SU-DHL-6 (cell line): ENCODE results near the gene MAML2.

Experiments used
- H2AFZ ChIP-seq: fragments of 200-600 bp; sonication (generic); 2 replicates; pipeline ENCODE4 v1.6.1; 2014; ENCODE audit warnings: low read depth, mild to moderate bottlenecking, moderate library complexity, mixed read lengths, antibody characterized with exemption, low read length; ENCODE audit not compliant: severe bottlenecking
- H3F3A ChIP-seq: fragments of 200-600 bp; shearing (Covaris generic); 2 replicates; pipeline ENCODE4 v1.6.0; 2016; ENCODE audit warnings: antibody characterized with exemption, mild to moderate bottlenecking; ENCODE audit not compliant: insufficient read depth
- H3K27ac ChIP-seq: fragments of 200-600 bp; sonication (generic); 2 replicates; pipeline ENCODE4 v1.5.1; 2016; ENCODE audit warnings: low read depth, mild to moderate bottlenecking, low read length, moderate library complexity, mixed read lengths
- H3K27me3 ChIP-seq: fragments of 200-600 bp; sonication (generic), shearing (Covaris generic); 2 replicates; pipeline ENCODE4 v1.6.0; 2014; ENCODE audit warnings: mild to moderate bottlenecking, low read length
- H3K36me3 ChIP-seq: fragments of 200-600 bp; sonication (generic); 2 replicates; pipeline ENCODE4 v1.6.1; 2014; ENCODE audit warnings: mild to moderate bottlenecking, low read length, mixed read lengths
- H3K4me2 ChIP-seq: fragments of 300-600, 200-600 bp; shearing (Covaris generic), sonication (generic); 2 replicates; pipeline ENCODE4 v1.6.0; 2014; ENCODE audit warnings: low read length, low read depth, mild to moderate bottlenecking; ENCODE audit not compliant: poor library complexity, severe bottlenecking
- H3K4me3 ChIP-seq: fragments of 200-600 bp; sonication (generic); 2 replicates; pipeline ENCODE4 v1.5.1; 2014; ENCODE audit warnings: antibody characterized with exemption, low read length, mild to moderate bottlenecking, mixed read lengths; ENCODE audit not compliant: insufficient read depth, poor library complexity, severe bottlenecking
- H3K79me2 ChIP-seq: fragments of 200-600 bp; sonication (generic); 2 replicates; pipeline ENCODE4 v1.6.1; 2014; ENCODE audit warnings: mild to moderate bottlenecking, low read length, moderate library complexity; ENCODE audit not compliant: insufficient read depth
- H3K9ac ChIP-seq: fragments of 200-600 bp; sonication (generic); 2 replicates; pipeline ENCODE4 v1.7.0; 2014; ENCODE audit warnings: mild to moderate bottlenecking, low read length
- H3K9me2 ChIP-seq: fragments of 200-600 bp; sonication (generic); replicated peaks from 2 replicates; pipeline ENCODE4 v1.6.1; 2014; ENCODE audit warnings: low read length; ENCODE audit not compliant: insufficient read depth
- H3K9me3 ChIP-seq: fragments of 200-600 bp; sonication (generic); 2 replicates; pipeline ENCODE4 v1.6.1; 2014; ENCODE audit warnings: low read length, mixed read lengths; ENCODE audit not compliant: insufficient read depth
- H4K20me1 ChIP-seq: fragments of 200-600 bp; sonication (generic); 2 replicates; pipeline ENCODE4 v1.6.1; 2014; ENCODE audit warnings: low read depth, mild to moderate bottlenecking, antibody characterized with exemption, low read length, moderate library complexity, mixed read lengths
- CTCF ChIP-seq: fragments of 200-600 bp; sonication (generic); IDR thresholded peaks from one replicate; pipeline ENCODE4 v1.5.1; 2017; ENCODE audit warnings: antibody characterized with exemption, mild to moderate bottlenecking, low read length, moderate library complexity; ENCODE audit not compliant: insufficient read depth, poor library complexity, severe bottlenecking
- EZH2phosphoT487 ChIP-seq: fragments of 200-600 bp; sonication (generic), shearing (Covaris generic); conservative IDR thresholded peaks from 2 replicates; pipeline ENCODE4 v1.6.1; 2018; ENCODE audit warnings: mild to moderate bottlenecking, antibody characterized with exemption, low read length, moderate library complexity, mixed read lengths

Gene MAML2

GRCh38 chr11:96169250-96169649, 173.7 kb downstream of the MAML2 start:
- H3K9me3 ChIP-seq: no peaks in the 10 kb centered on the region
- H2AFZ ChIP-seq: no peak overlapping the region
- no peak overlapping the region for H3K27ac ChIP-seq
- H3K4me3 ChIP-seq: no peak overlapping the region
- no peaks in the 10 kb centered on the region for H3K36me3 ChIP-seq
- no peaks in the 10 kb centered on the region for H3K27me3 ChIP-seq
- TF ChIP-seq EZH2phosphoT487 (no peak), CTCF (no peak)
- no peaks in the 10 kb centered on the region for H3K79me2 ChIP-seq
- H4K20me1 ChIP-seq: no peaks in the 10 kb centered on the region
- no peak overlapping the region for H3K4me2 ChIP-seq
- no peak overlapping the region for H3K9ac ChIP-seq
- no peaks in the 10 kb centered on the region for H3F3A ChIP-seq
- H3K9me2 ChIP-seq: no peaks in the 10 kb centered on the region

GRCh38 chr11:96168623-96169022, 174.4 kb downstream of the MAML2 start:
- H3K9ac ChIP-seq: no peak overlapping the region
- no peaks in the 10 kb centered on the region for H3K27me3 ChIP-seq
- H3K79me2 ChIP-seq: no peaks in the 10 kb centered on the region
- no peaks in the 10 kb centered on the region for H3F3A ChIP-seq
- H2AFZ ChIP-seq: no peak overlapping the region
- no peak overlapping the region for H3K4me3 ChIP-seq
- H3K4me2 ChIP-seq: no peak overlapping the region
- H3K36me3 ChIP-seq: no peaks in the 10 kb centered on the region
- H3K9me3 ChIP-seq: no peaks in the 10 kb centered on the region
- no peak overlapping the region for H3K27ac ChIP-seq
- TF ChIP-seq EZH2phosphoT487: no peak
- no peak for TF ChIP-seq CTCF
- H3K9me2 ChIP-seq: no peaks in the 10 kb centered on the region
- no peaks in the 10 kb centered on the region for H4K20me1 ChIP-seq

DNA sequence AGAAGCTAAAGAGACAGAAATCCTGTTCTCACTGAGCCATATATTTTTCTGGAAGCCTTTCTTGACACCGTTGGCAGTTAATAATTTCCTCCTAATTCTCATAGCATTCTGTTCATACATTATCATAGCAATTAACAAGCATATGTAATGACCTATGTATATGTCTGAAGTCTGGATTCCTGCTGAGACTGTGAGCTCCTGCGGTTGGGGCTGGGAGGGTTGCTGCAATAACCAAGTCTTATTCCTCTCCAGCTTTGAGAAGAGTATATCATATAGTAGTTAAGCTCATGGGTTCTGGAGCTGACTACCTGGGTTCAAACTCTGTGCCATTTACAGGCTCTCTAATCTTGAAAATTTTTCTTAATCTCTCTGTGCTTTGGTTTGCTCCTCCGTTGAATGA, 175.2 kb downstream of the MAML2 start:
- H3K4me2 ChIP-seq: no peak overlapping the region
- TF ChIP-seq EZH2phosphoT487: no peak
- TF ChIP-seq CTCF: no peak
- H4K20me1 ChIP-seq: no peaks in the 10 kb centered on the region
- H3K9me3 ChIP-seq: no peaks in the 10 kb centered on the region
- H3K9ac ChIP-seq: no peak overlapping the region
- H3F3A ChIP-seq: no peaks in the 10 kb centered on the region
- no peaks in the 10 kb centered on the region for H3K36me3 ChIP-seq
- H2AFZ ChIP-seq: no peak overlapping the region
- no peaks in the 10 kb centered on the region for H3K9me2 ChIP-seq
- H3K79me2 ChIP-seq: no peaks in the 10 kb centered on the region
- H3K27ac ChIP-seq: no peak overlapping the region
- H3K4me3 ChIP-seq: no peak overlapping the region
- no peaks in the 10 kb centered on the region for H3K27me3 ChIP-seq
